Measurements from ENCODE around the gene CEP192.

DNA sequence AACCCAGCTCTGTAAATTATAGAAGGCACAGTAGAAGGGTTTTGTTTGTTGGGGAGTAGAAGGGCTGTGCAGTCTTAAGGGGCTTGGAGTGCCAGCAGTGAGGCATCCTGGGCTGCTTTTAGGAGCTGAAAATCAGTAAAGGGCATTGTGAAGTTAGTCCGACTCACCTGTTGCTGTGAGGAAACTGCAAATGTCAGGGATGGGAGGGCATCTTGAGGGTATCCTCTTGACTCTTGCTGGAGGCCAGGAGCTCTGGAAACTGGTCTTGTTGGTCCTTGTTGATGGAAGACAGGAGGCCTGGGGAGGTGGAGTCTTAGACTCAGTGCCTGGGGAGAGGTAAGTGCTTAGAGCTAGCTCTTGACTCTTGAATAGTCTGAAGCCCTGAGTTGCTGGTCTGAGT is 14.1 kb downstream of the CEP192 start:
- TF ChIP-seq FOXP1 (IDR thresholded peaks at IDR 0.05), result no peak
- no peak for TF ChIP-seq FOXP1 (CRISPR knock-in tag; IDR thresholded peaks at IDR 0.05)
- TF ChIP-seq AKNA (CRISPR knock-in tag; IDR thresholded peaks at IDR 0.05; ENCODE audit: borderline replicate concordance), result no peak
- TF ChIP-seq KDM1A (CRISPR knock-in tag; IDR thresholded peaks at IDR 0.05), result no peak
- TF ChIP-seq ZNF34 (CRISPR knock-in tag; IDR thresholded peaks at IDR 0.05; ENCODE audit: borderline replicate concordance), result no peak
- no peak for TF ChIP-seq ZNF709 (CRISPR knock-in tag; IDR thresholded peaks at IDR 0.05)
- TF ChIP-seq ZBTB21 (CRISPR knock-in tag; IDR thresholded peaks at IDR 0.05), result no peak
- TF ChIP-seq SIN3A (IDR thresholded peaks at IDR 0.05; ENCODE audit: borderline replicate concordance, low read depth, low read length), result no peak
- no peak for TF ChIP-seq HDAC6 (IDR thresholded peaks at IDR 0.05; ENCODE audit: low read depth, low read length)
- TF ChIP-seq ZFX (CRISPR knock-in tag; IDR thresholded peaks at IDR 0.05; ENCODE audit: low read depth), result no peak
- no peak for TF ChIP-seq PLSCR1 (CRISPR knock-in tag; IDR thresholded peaks at IDR 0.05; ENCODE audit: borderline replicate concordance)

All from HepG2 (cell line).